ENCODE data around the gene KCNK18.
"Not testable (repeated sequence)": the region's sequence is repeated elsewhere in the genome, so short reads cannot be mapped to it uniquely, and the experiment has no call there.

The KCNK18 gene

GRCh38 chr10:117222976-117223692, 25.8 kb downstream of the KCNK18 start:
- DNase-seq, result no peak

GRCh38 chr10:117223693-117224430, 26.6 kb downstream of the KCNK18 start:
- no peak for DNase-seq

- no peak for DNase-seq
Observed at GRCh38 chr10:117224881-117225280, 27.6 kb downstream of the KCNK18 start.

- no peak for DNase-seq
Observed at GRCh38 chr10:117226813-117227451, 29.6 kb downstream of the KCNK18 start.

GRCh38 chr10:117228210-117228609, 30.9 kb downstream of the KCNK18 start:
- no peak for DNase-seq

GRCh38 chr10:117230107-117230506, 32.8 kb downstream of the KCNK18 start:
- DNase-seq, result not testable (repeated sequence)

GRCh38 chr10:117237401-117237991, 40.2 kb downstream of the KCNK18 start:
- no peak for DNase-seq

- no peak for DNase-seq
Observed at GRCh38 chr10:117239051-117239450, 41.8 kb downstream of the KCNK18 start.

- no peak for DNase-seq
Observed at GRCh38 chr10:117239721-117240620, 42.7 kb downstream of the KCNK18 start.

GRCh38 chr10:117240621-117241529, 43.6 kb downstream of the KCNK18 start, which contains the start of gene SLC18A2:
TSS of gene SLC18A2 (plus strand) at chr10:117241114. CDS start at chr10:117241694, 580 bp downstream.
- no peak for DNase-seq

GRCh38 chr10:117241541-117242462, 44.5 kb downstream of the KCNK18 start:
- DNase-seq, result no peak

- no peak for DNase-seq
Observed at GRCh38 chr10:117242463-117242832, 45.2 kb downstream of the KCNK18 start.

- DNase-seq, result no peak
Observed at GRCh38 chr10:117246997-117247671, 49.8 kb downstream of the KCNK18 start.

GRCh38 chr10:117248750-117249465, 51.6 kb downstream of the KCNK18 start:
- no peak for DNase-seq

- no peak for DNase-seq
Observed at GRCh38 chr10:117249493-117250093, 52.3 kb downstream of the KCNK18 start.

GRCh38 chr10:117250411-117250810, 53.1 kb downstream of the KCNK18 start:
- no peak for DNase-seq

- no peak for DNase-seq
Observed at GRCh38 chr10:117253908-117254307, 56.6 kb downstream of the KCNK18 start.

GRCh38 chr10:117254338-117254737, 57.0 kb downstream of the KCNK18 start:
- DNase-seq, result no peak

All from activated CD4-positive, CD25-positive, alpha-beta regulatory T cell treated with anti-CD3 and anti-CD28 coated beads, Interleukin-2, amount 50 U/mL, for 72 hours (primary cell).